Fibroblast of pulmonary artery (primary cell): Measurements from ENCODE around the gene ENOPH1.
"Not testable (repeated sequence)": the region's sequence is repeated elsewhere in the genome, so short reads cannot be mapped to it uniquely, and the experiment has no call there.

Source experiments
- DNase-seq: peaks from one replicate; pipeline ENCODE4 v3.0.0-alpha.2; 2010; ENCODE audit warnings: low read depth
- H3K4me3 ChIP-seq: replicated peaks from 2 replicates; pipeline ENCODE4 v1.5.1; 2011; ENCODE audit warnings: low read depth, mild to moderate bottlenecking, control low read depth, low read length, moderate library complexity
- CTCF ChIP-seq: IDR thresholded peaks from 2 replicates; pipeline ENCODE4 v1.5.1; 2011; ENCODE audit warnings: mild to moderate bottlenecking, control low read depth, low read length, inconsistent platforms; ENCODE audit errors: missing control alignments

The ENOPH1 gene

GRCh38 chr4:82430193-82430963 lies at the start of gene ENOPH1, which contains the start of gene HNRNPDL:
Gene ENOPH1, plus strand, starts transcription at chr4:82430590. Its CDS starts 240 bp downstream, at chr4:82430830.
Gene HNRNPDL, minus strand, starts transcription at chr4:82430462. Its CDS starts 772 bp downstream, at chr4:82429690.
- peak; percentile 96 for DNase-seq
- H3K4me3 ChIP-seq = peak within 1 kb of the TSS; percentile 87
- TF ChIP-seq CTCF = no peak

- no peak overlapping the region for H3K4me3 ChIP-seq
- no peak for DNase-seq
- TF ChIP-seq CTCF = no peak
These were observed 49.6 kb upstream of the ENOPH1 start for GRCh38 chr4:82380831-82381230.

- no peak for TF ChIP-seq CTCF
- DNase-seq = no peak
- H3K4me3 ChIP-seq = no peak overlapping the region
These were observed 49.2 kb upstream of the ENOPH1 start for GRCh38 chr4:82381235-82381634.

GRCh38 chr4:82381661-82382296 lies 48.6 kb upstream of the ENOPH1 start:
- DNase-seq = no peak
- H3K4me3 ChIP-seq = no peak overlapping the region
- TF ChIP-seq CTCF = no peak

GRCh38 chr4:82382751-82383150 lies 47.6 kb upstream of the ENOPH1 start:
- no peak overlapping the region for H3K4me3 ChIP-seq
- TF ChIP-seq CTCF = no peak

GRCh38 chr4:82386312-82386711 lies 44.1 kb upstream of the ENOPH1 start:
- not testable (repeated sequence) for DNase-seq, H3K4me3 ChIP-seq

More at GRCh38 chr4:82382751-82383150, 47.6 kb upstream of the ENOPH1 start:
- DNase-seq = no peak

- no peak for TF ChIP-seq CTCF
- DNase-seq = no peak
- no peak overlapping the region for H3K4me3 ChIP-seq
These were observed 42.0 kb upstream of the ENOPH1 start for GRCh38 chr4:82388405-82388804.

GRCh38 chr4:82390061-82390460 lies 40.3 kb upstream of the ENOPH1 start:
- DNase-seq, H3K4me3 ChIP-seq: not testable (repeated sequence)
